Measurements from ENCODE around the gene DYRK1B. TPM values are rescaled to one million over a fixed set of nuclear protein-coding genes. Genes with fewer than 3 reads are reported as not detected.
A peak's percentile ranks its signal among the peaks of the same experiment; 100 is the strongest.

The DYRK1B gene
- total RNA-seq, 2 experiments from 2014 or later: 3.0 to 9.2 TPM

GRCh38 chr19:39813264-39813993 lies 20.5 kb downstream of the DYRK1B start:
- CTCF ChIA-PET (ENCODE audit: unreplicated experiment): no interaction called here
- no peaks in the 10 kb centered on the region for H3K79me2 ChIP-seq (ENCODE audit: insufficient read depth, low read depth, low read length)
- H3K4me1 ChIP-seq (ENCODE audit: insufficient read depth, low read length, poor library complexity, severe bottlenecking): no peaks in the 10 kb centered on the region
- BruUV-seq (replicated peaks): no TSS peak
- H3K4me2 ChIP-seq (ENCODE audit: low read length): no peak overlapping the region
- intact Hi-C loops (cut with micrococcal nuclease; ENCODE audit: unreplicated experiment): no loop called here
- POLR2A ChIA-PET: no interaction called here
- H2AFZ ChIP-seq (ENCODE audit: low read length): no peak overlapping the region
- no peak overlapping the region for H3K4me3 ChIP-seq (ENCODE audit: low read depth, low read length, poor library complexity, severe bottlenecking)
- no peak for DNase-seq (ENCODE audit: low spot score)
- TF ChIP-seq, protein P1, sequence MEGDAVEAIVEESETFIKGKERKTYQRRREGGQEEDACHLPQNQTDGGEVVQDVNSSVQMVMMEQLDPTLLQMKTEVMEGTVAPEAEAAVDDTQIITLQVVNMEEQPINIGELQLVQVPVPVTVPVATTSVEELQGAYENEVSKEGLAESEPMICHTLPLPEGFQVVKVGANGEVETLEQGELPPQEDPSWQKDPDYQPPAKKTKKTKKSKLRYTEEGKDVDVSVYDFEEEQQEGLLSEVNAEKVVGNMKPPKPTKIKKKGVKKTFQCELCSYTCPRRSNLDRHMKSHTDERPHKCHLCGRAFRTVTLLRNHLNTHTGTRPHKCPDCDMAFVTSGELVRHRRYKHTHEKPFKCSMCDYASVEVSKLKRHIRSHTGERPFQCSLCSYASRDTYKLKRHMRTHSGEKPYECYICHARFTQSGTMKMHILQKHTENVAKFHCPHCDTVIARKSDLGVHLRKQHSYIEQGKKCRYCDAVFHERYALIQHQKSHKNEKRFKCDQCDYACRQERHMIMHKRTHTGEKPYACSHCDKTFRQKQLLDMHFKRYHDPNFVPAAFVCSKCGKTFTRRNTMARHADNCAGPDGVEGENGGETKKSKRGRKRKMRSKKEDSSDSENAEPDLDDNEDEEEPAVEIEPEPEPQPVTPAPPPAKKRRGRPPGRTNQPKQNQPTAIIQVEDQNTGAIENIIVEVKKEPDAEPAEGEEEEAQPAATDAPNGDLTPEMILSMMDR (conservative IDR thresholded peaks at IDR 0.05; ENCODE audit: low read length): no peak
- TF ChIP-seq EZH2phosphoT487 (IDR thresholded peaks at IDR 0.05; ENCODE audit: borderline replicate concordance, low read depth, low read length): no peak
- no peaks in the 10 kb centered on the region for H3K36me3 ChIP-seq (ENCODE audit: insufficient read depth, low read length)
- no peaks in the 10 kb centered on the region for H3K9me3 ChIP-seq (ENCODE audit: low read length)
- H3K27ac ChIP-seq (ENCODE audit: low read depth, low read length, poor library complexity, severe bottlenecking): no peak overlapping the region
- no peaks in the 10 kb centered on the region for H4K20me1 ChIP-seq (ENCODE audit: insufficient read depth, low read length)
- no peaks in the 10 kb centered on the region for H3K9me2 ChIP-seq (ENCODE audit: insufficient read depth, low read length)

- H2AFZ ChIP-seq (ENCODE audit: low read length): no peak overlapping the region
- no peaks in the 10 kb centered on the region for H3K36me3 ChIP-seq (ENCODE audit: insufficient read depth, low read length)
- no peak for DNase-seq (ENCODE audit: low spot score)
- no TSS peak for BruUV-seq (replicated peaks)
- ChIA-PET CTCF (ENCODE audit: unreplicated experiment) (no interaction called here), POLR2A (interaction anchor here (1.0 kb wide), 1 partner anchor 10 kb away, joined by 3 read pairs; no protein-coding TSS in a partner anchor)
- no peaks in the 10 kb centered on the region for H3K79me2 ChIP-seq (ENCODE audit: insufficient read depth, low read depth, low read length)
- no peaks in the 10 kb centered on the region for H3K4me1 ChIP-seq (ENCODE audit: insufficient read depth, low read length, poor library complexity, severe bottlenecking)
- H4K20me1 ChIP-seq (ENCODE audit: insufficient read depth, low read length): no peaks in the 10 kb centered on the region
- no peak overlapping the region for H3K4me2 ChIP-seq (ENCODE audit: low read length)
- no peak for TF ChIP-seq EZH2phosphoT487 (IDR thresholded peaks at IDR 0.05; ENCODE audit: borderline replicate concordance, low read depth, low read length)
- TF ChIP-seq, protein P1 (conservative IDR thresholded peaks at IDR 0.05; ENCODE audit: low read length): no peak
- no peaks in the 10 kb centered on the region for H3K9me3 ChIP-seq (ENCODE audit: low read length)
- no peak overlapping the region for H3K4me3 ChIP-seq (ENCODE audit: low read depth, low read length, poor library complexity, severe bottlenecking)
- H3K27ac ChIP-seq (ENCODE audit: low read depth, low read length, poor library complexity, severe bottlenecking): no peak overlapping the region
- intact Hi-C loops (cut with micrococcal nuclease; ENCODE audit: unreplicated experiment): no loop called here
- no peaks in the 10 kb centered on the region for H3K9me2 ChIP-seq (ENCODE audit: insufficient read depth, low read length)
Measured at GRCh38 chr19:39811064-39811463, 22.9 kb downstream of the DYRK1B start.

- H3K27ac ChIP-seq (ENCODE audit: low read depth, low read length, poor library complexity, severe bottlenecking): no peak overlapping the region
- no peak overlapping the region for H3K4me2 ChIP-seq (ENCODE audit: low read length)
- ChIA-PET POLR2A (interaction anchor here (0.6 to 1.0 kb wide), 2 partner anchors 10 to 24 kb away, joined by 3 read pairs; no protein-coding TSS in a partner anchor), CTCF (ENCODE audit: unreplicated experiment) (no interaction called here)
- H3K36me3 ChIP-seq (ENCODE audit: insufficient read depth, low read length): no peaks in the 10 kb centered on the region
- no peak overlapping the region for H3K4me3 ChIP-seq (ENCODE audit: low read depth, low read length, poor library complexity, severe bottlenecking)
- H3K79me2 ChIP-seq (ENCODE audit: insufficient read depth, low read depth, low read length): no peaks in the 10 kb centered on the region
- no peaks in the 10 kb centered on the region for H3K9me3 ChIP-seq (ENCODE audit: low read length)
- no peaks in the 10 kb centered on the region for H3K9me2 ChIP-seq (ENCODE audit: insufficient read depth, low read length)
- intact Hi-C loops (cut with micrococcal nuclease; ENCODE audit: unreplicated experiment): no loop called here
- TF ChIP-seq EZH2phosphoT487 (IDR thresholded peaks at IDR 0.05; ENCODE audit: borderline replicate concordance, low read depth, low read length): no peak
- TF ChIP-seq, protein P1 (conservative IDR thresholded peaks at IDR 0.05; ENCODE audit: low read length): 0 out of 2 replicates have a peak, but pooled peaks have one; percentile 11
- H3K4me1 ChIP-seq (ENCODE audit: insufficient read depth, low read length, poor library complexity, severe bottlenecking): no peaks in the 10 kb centered on the region
- H4K20me1 ChIP-seq (ENCODE audit: insufficient read depth, low read length): no peaks in the 10 kb centered on the region
- DNase-seq (ENCODE audit: low spot score): no peak
- H2AFZ ChIP-seq (ENCODE audit: low read length): no peak overlapping the region
- BruUV-seq (replicated peaks): no TSS peak
Measured at GRCh38 chr19:39810424-39810823, 23.5 kb downstream of the DYRK1B start.

Data from OCI-LY7 (cell line).